Stimulated activated CD8-positive, alpha-beta memory T cell treated with anti-CD3 and anti-CD28 coated beads, Interleukin-4, amount 100 ng/mL, for 1 hour (primary cell): ENCODE data around the gene DCHS2.

ENCODE experiments used
- DNase-seq, 2 donors: peaks; one replicate each; pipeline ENCODE4 v3.0.0-alpha.2; 2020; ENCODE audit warnings: low read depth in 2 of 2, low spot score in 1 of 2

The DCHS2 gene

GRCh38 chr4:154491341-154492271 lies at the start of gene DCHS2:
DCHS2 (minus strand) TSS chr4:154491799; CDS start chr4:154491355, 444 bp downstream.
- no peak for DNase-seq

GRCh38 chr4:154534296-154534695 lies 42.7 kb upstream of the DCHS2 start:
- DNase-seq = no peak

- DNase-seq = no peak
These were observed 38.3 kb upstream of the DCHS2 start for GRCh38 chr4:154529728-154530519.

- no peak for DNase-seq
These were observed 37.3 kb upstream of the DCHS2 start for GRCh38 chr4:154528869-154529268.

GRCh38 chr4:154527308-154527707 lies 35.7 kb upstream of the DCHS2 start:
- no peak for DNase-seq

- DNase-seq = no peak
These were observed 34.6 kb upstream of the DCHS2 start for GRCh38 chr4:154526151-154526550.

- DNase-seq = no peak
These were observed 30.0 kb upstream of the DCHS2 start for GRCh38 chr4:154521607-154522006.

GRCh38 chr4:154519214-154519613 lies 27.6 kb upstream of the DCHS2 start:
- no peak for DNase-seq

GRCh38 chr4:154517591-154517990 lies 26.0 kb upstream of the DCHS2 start:
- no peak for DNase-seq

- no peak for DNase-seq
These were observed 24.9 kb upstream of the DCHS2 start for GRCh38 chr4:154516318-154517029.

- no peak for DNase-seq
These were observed 20.4 kb upstream of the DCHS2 start for GRCh38 chr4:154511981-154512380.

- DNase-seq = no peak
These were observed 19.9 kb upstream of the DCHS2 start for GRCh38 chr4:154511548-154511947.

- no peak for DNase-seq
These were observed 15.6 kb upstream of the DCHS2 start for GRCh38 chr4:154507156-154507555.

GRCh38 chr4:154506253-154506652 lies 14.7 kb upstream of the DCHS2 start:
- DNase-seq = no peak

- no peak for DNase-seq
These were observed 12.0 kb upstream of the DCHS2 start for GRCh38 chr4:154503598-154503997.

- no peak for DNase-seq
These were observed 10.5 kb upstream of the DCHS2 start for GRCh38 chr4:154502111-154502510.

- no peak for DNase-seq
These were observed 6.3 kb upstream of the DCHS2 start for GRCh38 chr4:154497889-154498288.

- no peak for DNase-seq
These were observed 4.3 kb upstream of the DCHS2 start for GRCh38 chr4:154495867-154496266.

- DNase-seq = no peak
These were observed 689 bp upstream of the DCHS2 start for GRCh38 chr4:154492288-154492687.

- DNase-seq = no peak
These were observed 837 bp downstream of the DCHS2 start for GRCh38 chr4:154490583-154491340.

GRCh38 chr4:154490234-154490582 lies 1.4 kb downstream of the DCHS2 start:
- no peak for DNase-seq
